Aorta (tissue), 5 donors: ENCODE measurements around the gene TKT. TPM values are rescaled to one million over a fixed set of nuclear protein-coding genes. Genes with fewer than 3 reads are reported as not detected.
"Not testable (repeated sequence)": the region's sequence is repeated elsewhere in the genome, so short reads cannot be mapped to it uniquely, and the experiment has no call there.

Experiments
- ATAC-seq: fragments of 200-7000 bp; cut with Tn5 transposase; one replicate; pipeline ENCODE4 v1.9.1; 2022; ENCODE audit warnings: moderate library complexity; ENCODE audit not compliant: low FRiP score
- DNase-seq, 2 donors: peaks; one replicate each; pipeline ENCODE4 v3.0.0-alpha.2; 2020
- H3K27ac ChIP-seq, 2 donors: one replicate each; pipeline ENCODE4 v1.5.1; 2013; ENCODE audit warnings: low read length in 2 of 2, mild to moderate bottlenecking in 2 of 2, moderate library complexity in 2 of 2, control low read depth in 1 of 2, inconsistent platforms in 1 of 2, low read depth in 1 of 2
- H3K27me3 ChIP-seq, 2 donors: one replicate each; pipeline ENCODE4 v1.6.1; 2013; ENCODE audit warnings: control low read depth in 1 of 2, low read length in 1 of 2, mild to moderate bottlenecking in 1 of 2, moderate library complexity in 1 of 2; ENCODE audit not compliant: insufficient read depth in 2 of 2, control insufficient read depth in 1 of 2
- H3K36me3 ChIP-seq, 2 donors: one replicate each; pipeline ENCODE4 v1.6.1; 2013; ENCODE audit warnings: control low read depth in 1 of 2, low read length in 1 of 2, mild to moderate bottlenecking in 1 of 2; ENCODE audit not compliant: insufficient read depth in 2 of 2, control insufficient read depth in 1 of 2
- H3K4me1 ChIP-seq, 2 donors: one replicate each; pipeline ENCODE4 v1.6.1; 2013; ENCODE audit warnings: low read length in 2 of 2, control low read depth in 1 of 2, mild to moderate bottlenecking in 1 of 2, moderate library complexity in 1 of 2; ENCODE audit not compliant: insufficient read depth in 2 of 2, control insufficient read depth in 1 of 2
- H3K4me3 ChIP-seq, 2 donors: one replicate each; pipeline ENCODE4 v1.5.1; 2013; ENCODE audit warnings: low read length in 2 of 2, control low read depth in 1 of 2, mild to moderate bottlenecking in 1 of 2
- H3K9me3 ChIP-seq: one replicate; pipeline ENCODE4 v1.6.1; 2013; ENCODE audit warnings: mild to moderate bottlenecking, low read length; ENCODE audit not compliant: control insufficient read depth
- WGBS, 2 donors: extraction: QIAGEN DNeasy Blood & Tissue Kit; methylation state at CpG; one replicate each; pipeline ENCODE4 v1.1.7; 2013; 5-methylcytosine and 5-hydroxymethylcytosine counted together
- intact Hi-C, 2 donors: fragments of 100-400 bp; cut with DNase I; formaldehyde crosslinking; loops; one replicate each; pipeline versions ENCODE4 v1.14.2 to v1.15.0; 2022
- long read RNA-seq, 2 donors: library from polyadenylated mRNA; unstranded; transcript quantifications; one replicate each; pipeline ENCODE4 v2.0.0, GENCODE V29; 2020 to 2021
- polyA plus RNA-seq, 2 donors: library from polyadenylated mRNA; stranded (reverse); fragments of 200-250 nt; gene quantifications; one replicate each; pipeline ENCODE4 v1.2.3, GENCODE V29; 2013
- total RNA-seq, 2 donors: library from RNA; stranded (reverse); fragmentation: NEBNext Ultra II Directional; extraction: Animal tissue kit (Norgen Biotek cat#: 25700); gene quantifications; one replicate each; pipeline ENCODE4 v1.2.1, GENCODE V29; 2021
- donor health status: healthy with polysubstance abuse.
- donor health status: Bipolar disorder and iron deficiency.
- donor health status: DM: no; HTN: no; CAD: no.
- donor health status: DM: no; HTN: no; CAD: no.
- donor health status: DM: yes; HTN: yes; CAD: no.

The TKT gene
- total RNA-seq (100 to 1,000 TPM; 109 to 183 TPM), polyA plus RNA-seq (100 to 1,000 TPM in 1 of 2 donors, 10 to 100 TPM in 1; 92.4 to 208 TPM)
- long read RNA-seq, donor 1, full-length matches to known transcripts = 1,029 of 1,187 reads
- long read RNA-seq, donor 1, partial matches to known transcripts = 103 of 1,187 reads
- long read RNA-seq, donor 1, other reads (novel, unspliced or antisense) = 55 of 1,187 reads
- long read RNA-seq, donor 2, transcript TKT-208 (14 exons, 3,010 nt) = major isoform, 103 of 136 reads
- long read RNA-seq, donor 2, partial matches to known transcripts = 19 of 136 reads
- long read RNA-seq, donor 2, other reads (novel, unspliced or antisense) = 11 of 136 reads

GRCh38 chr3:53255775-53256703, at the start of gene TKT:
TSS of gene TKT (minus strand) at chr3:53256022. CDS start at chr3:53255942, 80 bp downstream.
- peak; percentile 92 for ATAC-seq
- intact Hi-C loops = no loop called here
- WGBS, 2 donors = 12 to 24% methylated on average over 35 to 66 of the region's 66 CpGs
- Histone ChIP-seq H3K36me3 (no peaks in the 10 kb centered on the region), H3K27me3 (no peaks in the 10 kb centered on the region), H3K4me3 (peak within 1 kb of the TSS; percentile 75 to 93), H3K9me3 (no peaks in the 10 kb centered on the region), H3K4me1 (peaks cover 0 to 2% of the 10 kb centered on the region in 2 donors), H3K27ac (peak within 1 kb of the TSS in 1 of 2 donors; percentile 46)
- peak; percentile 92 to 96 for DNase-seq

GRCh38 chr3:53303957-53304356, 48.1 kb upstream of the TKT start:
- DNase-seq = no peak
- ATAC-seq = no peak
- WGBS, 2 donors = 24 to 29% methylated on average over 3 of the region's 3 CpGs
- Histone ChIP-seq H3K9me3 (no peaks in the 10 kb centered on the region), H3K36me3 (no peaks in the 10 kb centered on the region), H3K4me3 (no peak overlapping the region), H3K27me3 (no peaks in the 10 kb centered on the region), H3K27ac (peak overlapping the region in 1 of 2 donors; percentile 82), H3K4me1 (peaks cover 0 to 2% of the 10 kb centered on the region in 2 donors)
- intact Hi-C loops = no loop called here

GRCh38 chr3:53303549-53303948, 47.7 kb upstream of the TKT start:
- Histone ChIP-seq H3K4me3 (no peak overlapping the region), H3K9me3 (no peaks in the 10 kb centered on the region), H3K4me1 (peaks cover 0 to 2% of the 10 kb centered on the region in 2 donors), H3K27me3 (no peaks in the 10 kb centered on the region), H3K36me3 (no peaks in the 10 kb centered on the region), H3K27ac (peak overlapping the region in 1 of 2 donors; percentile 82)
- intact Hi-C loops = no loop called here
- DNase-seq (no peak), ATAC-seq (no peak)
- WGBS, 2 donors = 22 to 26% methylated on average over 3 of the region's 3 CpGs

GRCh38 chr3:53300826-53301225, 45.0 kb upstream of the TKT start:
- Histone ChIP-seq H3K27ac (no peak overlapping the region), H3K4me1 (peaks cover 0 to 2% of the 10 kb centered on the region in 2 donors), H3K36me3 (no peaks in the 10 kb centered on the region), H3K4me3 (no peak overlapping the region), H3K9me3 (no peaks in the 10 kb centered on the region), H3K27me3 (no peaks in the 10 kb centered on the region)
- intact Hi-C loops = no loop called here
- DNase-seq = no peak
- no peak for ATAC-seq
- WGBS, 2 donors = 90 to 92% methylated on average over 3 of the region's 3 CpGs

GRCh38 chr3:53299611-53300023, 43.8 kb upstream of the TKT start:
- not testable (repeated sequence) for H3K4me3 ChIP-seq, H3K9me3 ChIP-seq, H3K36me3 ChIP-seq, H3K4me1 ChIP-seq, H3K27me3 ChIP-seq, DNase-seq
- peak overlapping the region in 1 of 2 donors; percentile 55 for H3K27ac ChIP-seq
- WGBS, 2 donors = 14 to 18% methylated on average over 5 of the region's 5 CpGs
- ATAC-seq = peak; percentile 87
- intact Hi-C loops = loop anchor here (2.0 to 10.0 kb wide), 3 partner anchors 411 to 505 kb away; no protein-coding TSS in a partner anchor

GRCh38 chr3:53295410-53295809, 39.6 kb upstream of the TKT start:
- no peaks in the 10 kb centered on the region for H3K9me3 ChIP-seq
- no peak for ATAC-seq
- no peaks in the 10 kb centered on the region for H3K27me3 ChIP-seq
- 92 to 97% methylated on average over 1 of the region's 1 CpG for WGBS, 2 donors
- no peak for DNase-seq
- intact Hi-C loops = loop anchor here in 1 of 2 donors (10.0 kb wide), 1 partner anchor 509 kb away; no protein-coding TSS in a partner anchor
- no peaks in the 10 kb centered on the region for H3K36me3 ChIP-seq
- H3K4me1 ChIP-seq = peaks cover 0 to 2% of the 10 kb centered on the region in 2 donors
- H3K27ac ChIP-seq = no peak overlapping the region
- H3K4me3 ChIP-seq = no peak overlapping the region

- Histone ChIP-seq H3K27me3 (no peaks in the 10 kb centered on the region), H3K4me3 (no peak overlapping the region), H3K9me3 (no peaks in the 10 kb centered on the region), H3K27ac (no peak overlapping the region), H3K4me1 (no peaks in the 10 kb centered on the region), H3K36me3 (peaks cover 0 to 5% of the 10 kb centered on the region in 2 donors)
- WGBS, 2 donors = 84 to 85% methylated on average over 8 of the region's 8 CpGs
- intact Hi-C loops = loop anchor here in 1 of 2 donors (10.0 kb wide), 1 partner anchor 511 kb away; no protein-coding TSS in a partner anchor
- no peak for DNase-seq
- ATAC-seq = no peak
Observed at GRCh38 chr3:53293867-53294266, 38.0 kb upstream of the TKT start.

GRCh38 chr3:53288214-53288613, 32.4 kb upstream of the TKT start:
- H3K36me3 ChIP-seq = peaks cover 1 to 15% of the 10 kb centered on the region in 2 donors
- no peaks in the 10 kb centered on the region for H3K9me3 ChIP-seq
- 64 to 65% methylated on average over 4 of the region's 4 CpGs for WGBS, 2 donors
- no peak overlapping the region for H3K27ac ChIP-seq
- intact Hi-C loops = no loop called here
- H3K27me3 ChIP-seq = no peaks in the 10 kb centered on the region
- no peak overlapping the region for H3K4me3 ChIP-seq
- ATAC-seq (no peak), DNase-seq (no peak)
- no peaks in the 10 kb centered on the region for H3K4me1 ChIP-seq
